ENCODE results near the gene CCDC152.
"Not testable (repeated sequence)": the region's sequence is repeated elsewhere in the genome, so short reads cannot be mapped to it uniquely, and the experiment has no call there.

Gene CCDC152

DNA sequence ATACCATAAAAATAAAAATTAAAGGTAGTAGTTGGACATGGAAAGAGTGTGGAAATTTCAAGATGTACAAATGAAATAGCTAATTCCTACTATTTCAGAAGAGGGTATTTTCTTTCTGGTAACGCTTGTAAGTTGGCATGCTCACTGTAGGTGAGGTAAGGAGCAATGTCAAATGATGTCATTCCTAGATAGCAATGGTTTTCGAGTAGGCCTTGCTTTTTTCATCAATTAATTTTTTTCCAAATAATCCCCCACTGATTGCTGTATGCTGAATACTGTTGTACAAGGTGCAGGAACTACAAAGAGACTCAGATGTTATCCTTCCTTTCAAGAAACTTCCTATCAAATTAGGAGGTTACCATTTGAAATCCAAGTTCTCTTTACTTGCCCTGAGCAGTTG, 56.0 kb downstream of the CCDC152 start:
- H3K27ac ChIP-seq = no peak overlapping the region
- TF ChIP-seq ZFX (IDR thresholded peaks at IDR 0.05) = no peak
- TF ChIP-seq, protein P1, sequence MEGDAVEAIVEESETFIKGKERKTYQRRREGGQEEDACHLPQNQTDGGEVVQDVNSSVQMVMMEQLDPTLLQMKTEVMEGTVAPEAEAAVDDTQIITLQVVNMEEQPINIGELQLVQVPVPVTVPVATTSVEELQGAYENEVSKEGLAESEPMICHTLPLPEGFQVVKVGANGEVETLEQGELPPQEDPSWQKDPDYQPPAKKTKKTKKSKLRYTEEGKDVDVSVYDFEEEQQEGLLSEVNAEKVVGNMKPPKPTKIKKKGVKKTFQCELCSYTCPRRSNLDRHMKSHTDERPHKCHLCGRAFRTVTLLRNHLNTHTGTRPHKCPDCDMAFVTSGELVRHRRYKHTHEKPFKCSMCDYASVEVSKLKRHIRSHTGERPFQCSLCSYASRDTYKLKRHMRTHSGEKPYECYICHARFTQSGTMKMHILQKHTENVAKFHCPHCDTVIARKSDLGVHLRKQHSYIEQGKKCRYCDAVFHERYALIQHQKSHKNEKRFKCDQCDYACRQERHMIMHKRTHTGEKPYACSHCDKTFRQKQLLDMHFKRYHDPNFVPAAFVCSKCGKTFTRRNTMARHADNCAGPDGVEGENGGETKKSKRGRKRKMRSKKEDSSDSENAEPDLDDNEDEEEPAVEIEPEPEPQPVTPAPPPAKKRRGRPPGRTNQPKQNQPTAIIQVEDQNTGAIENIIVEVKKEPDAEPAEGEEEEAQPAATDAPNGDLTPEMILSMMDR (conservative IDR thresholded peaks at IDR 0.05) = no peak

DNA sequence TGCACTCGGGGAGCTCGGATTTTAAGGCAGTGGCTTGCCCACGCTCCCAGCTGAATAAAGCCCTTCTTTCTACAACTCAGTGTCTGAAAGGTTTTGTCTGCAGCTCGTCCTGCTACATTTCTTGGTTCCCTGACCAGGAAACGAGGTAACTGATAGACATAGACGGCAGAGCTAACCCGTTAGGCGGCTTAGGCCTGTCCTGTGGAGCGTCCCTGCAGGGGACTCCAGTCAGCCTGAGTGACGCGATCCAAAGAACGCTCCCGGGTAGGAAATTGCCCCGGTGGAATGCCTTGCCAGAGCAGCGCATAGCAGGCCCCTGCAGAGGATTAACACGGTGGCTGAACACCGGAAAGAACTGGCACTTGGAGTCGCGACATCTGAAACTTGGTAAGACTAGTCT, 56.9 kb downstream of the CCDC152 start:
- H3K27ac ChIP-seq = 0 out of 2 replicates have a peak overlapping the region, but pooled peaks have one; percentile 19
- TF ChIP-seq, protein P1 (conservative IDR thresholded peaks at IDR 0.05) = no peak
- no peak for TF ChIP-seq ZFX (IDR thresholded peaks at IDR 0.05)

DNA sequence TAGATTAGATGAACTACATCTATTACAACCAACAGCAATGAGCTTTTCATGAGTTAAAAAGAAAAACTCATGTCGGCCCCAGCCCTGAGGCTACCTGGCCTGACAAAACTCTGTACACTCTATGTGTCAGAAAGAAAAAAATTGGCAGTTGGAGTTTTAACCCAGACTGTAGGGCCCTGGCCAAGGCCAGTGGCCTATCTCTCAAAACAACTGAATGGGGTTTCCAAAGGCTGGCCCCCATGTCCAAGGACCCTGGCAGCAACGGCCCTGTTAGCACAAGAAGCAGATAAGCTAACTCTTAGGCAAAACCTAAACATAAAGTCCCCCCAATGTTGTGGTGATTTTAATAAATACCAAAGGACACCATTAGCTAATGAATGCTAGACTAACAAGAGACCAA, 59.9 kb downstream of the CCDC152 start:
- not testable (repeated sequence) for H3K27ac ChIP-seq

DNA sequence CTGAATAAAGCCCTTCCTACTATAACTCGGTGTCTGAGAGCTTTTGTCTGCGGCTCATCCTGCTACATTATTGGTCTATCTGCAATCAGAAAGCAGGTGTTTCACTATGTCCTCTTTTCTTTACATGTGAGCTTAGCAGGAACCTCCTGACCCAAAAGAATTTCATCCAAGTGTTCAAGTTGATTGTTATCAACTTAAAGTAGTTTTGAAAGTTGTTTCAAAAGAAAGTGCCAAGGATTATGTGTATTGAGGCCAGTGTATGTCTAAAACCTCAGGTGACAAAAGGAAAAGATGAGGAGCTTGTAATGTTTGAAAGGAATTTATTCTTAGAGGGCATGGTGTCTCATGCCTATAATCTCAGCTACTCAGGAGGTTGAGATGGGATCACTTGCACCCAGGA, 63.1 kb downstream of the CCDC152 start:
- TF ChIP-seq ZFX (IDR thresholded peaks at IDR 0.05) = no peak
- TF ChIP-seq, protein P1 (conservative IDR thresholded peaks at IDR 0.05) = no peak

DNA sequence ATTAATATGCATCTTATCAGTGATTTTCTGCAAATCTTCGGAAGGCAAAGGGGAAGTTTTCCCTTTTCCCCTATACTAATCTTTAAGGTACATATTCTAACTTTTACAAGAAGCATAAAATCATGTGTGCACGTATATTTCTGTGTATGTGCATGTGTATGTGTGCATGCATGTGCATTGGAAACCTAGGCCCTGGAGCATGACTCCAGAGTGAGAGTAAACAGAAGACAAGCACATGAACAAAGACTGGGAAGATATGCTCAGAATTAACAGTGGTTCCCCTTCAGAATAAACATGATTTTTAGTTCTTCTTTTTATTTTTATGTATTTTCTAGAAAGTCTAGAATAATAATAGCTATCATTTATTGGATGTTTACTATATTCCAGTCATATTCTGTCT, 65.9 kb downstream of the CCDC152 start:
- no peak overlapping the region for H3K27ac ChIP-seq
- TF ChIP-seq ZFX (IDR thresholded peaks at IDR 0.05) = no peak
- TF ChIP-seq, protein P1 (conservative IDR thresholded peaks at IDR 0.05) = no peak

More for the DNA sequence above, 63.1 kb downstream of the CCDC152 start:
- peak overlapping the region; percentile 42; the same call in 1 of the 2 replicates for H3K27ac ChIP-seq

DNA sequence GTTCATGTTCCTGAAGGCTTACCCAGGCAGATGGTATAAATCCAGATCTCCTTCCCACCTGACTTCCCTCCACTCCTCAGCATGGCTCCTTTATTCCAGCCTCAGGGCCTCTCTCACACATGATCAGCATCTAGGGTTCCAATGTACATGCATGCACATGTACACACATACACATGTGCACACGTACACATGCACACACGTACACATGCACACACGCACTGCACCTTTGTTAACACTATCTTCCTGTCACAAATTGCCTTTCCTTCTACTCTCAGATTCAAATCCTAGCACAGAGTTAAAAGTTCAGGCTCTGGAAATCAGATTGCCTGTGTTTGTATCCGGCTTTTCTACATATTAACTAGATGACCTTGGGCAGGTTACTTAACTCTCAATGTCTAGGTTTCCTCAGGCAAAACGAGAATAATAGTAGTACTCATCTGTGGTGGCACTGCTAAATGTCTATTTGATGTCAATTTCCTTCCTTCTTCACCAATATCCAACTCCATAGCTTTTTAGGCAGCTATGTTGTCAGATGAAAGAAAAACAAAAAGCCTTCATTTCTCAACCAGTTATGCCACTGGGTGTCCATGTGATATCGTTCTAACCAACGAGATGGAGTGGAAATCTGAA, 67.8 kb downstream of the CCDC152 start:
- no peak for TF ChIP-seq ZFX (IDR thresholded peaks at IDR 0.05)
- TF ChIP-seq, protein P1 (conservative IDR thresholded peaks at IDR 0.05) = no peak
- H3K27ac ChIP-seq = no peak overlapping the region

DNA sequence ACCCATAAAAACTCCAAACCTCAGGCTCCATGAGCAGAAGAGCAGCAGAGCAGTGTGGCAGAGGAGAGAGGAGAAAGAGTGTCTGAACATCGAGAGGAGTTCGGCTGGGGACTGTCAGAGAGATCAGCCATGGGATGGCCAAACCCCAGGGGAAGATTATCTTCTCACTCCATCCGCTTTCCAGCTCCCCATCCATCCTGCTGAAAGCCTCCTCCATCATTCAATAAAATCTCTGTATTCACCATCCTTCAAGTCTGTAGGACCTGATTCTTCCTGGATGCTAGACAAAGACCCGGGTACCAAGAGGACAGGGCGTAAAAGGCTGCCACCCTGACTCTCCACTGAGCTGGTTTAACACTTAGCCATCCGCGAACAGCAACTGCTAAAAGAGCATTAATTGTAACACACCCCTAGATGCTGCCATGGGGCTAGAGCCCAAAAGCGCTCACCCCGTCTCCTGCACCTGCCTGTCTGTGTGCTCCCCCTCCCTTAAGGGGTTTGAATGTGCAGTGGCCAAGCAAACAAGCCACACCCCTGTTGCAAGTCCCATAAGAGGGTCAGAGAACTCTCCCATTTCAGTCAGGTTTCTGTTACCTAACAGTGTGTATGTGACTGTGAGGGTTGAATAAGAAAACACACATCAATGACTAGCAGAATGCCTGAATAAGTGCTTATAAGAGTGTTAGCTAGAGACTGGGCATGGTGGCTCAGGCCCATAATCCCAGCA, 69.0 kb downstream of the CCDC152 start:
- H3K27ac ChIP-seq = no peak overlapping the region
- no peak for TF ChIP-seq ZFX (IDR thresholded peaks at IDR 0.05)
- TF ChIP-seq, protein P1 (conservative IDR thresholded peaks at IDR 0.05) = no peak

All from C4-2B (cell line).